Kidney epithelial cell (primary cell): Measurements from ENCODE around the gene AMOTL2. TPM values are rescaled to one million over a fixed set of nuclear protein-coding genes. Genes with fewer than 3 reads are reported as not detected.

Source experiments
- DNase-seq: peaks from one replicate; pipeline ENCODE4 v3.0.0-alpha.2; 2010; ENCODE audit warnings: low read depth
- H3K27me3 ChIP-seq: 2 replicates; pipeline ENCODE4 v1.6.0; 2011; ENCODE audit warnings: low read length; ENCODE audit not compliant: control insufficient read depth, insufficient read depth
- H3K36me3 ChIP-seq: 2 replicates; pipeline ENCODE4 v1.5.1; 2011; ENCODE audit warnings: low read length; ENCODE audit not compliant: control insufficient read depth, insufficient read depth
- H3K4me3 ChIP-seq: 2 replicates; pipeline ENCODE4 v1.5.1; 2011; ENCODE audit warnings: low read depth, mild to moderate bottlenecking, control low read depth, low read length
- CTCF ChIP-seq: IDR thresholded peaks from 2 replicates; pipeline ENCODE4 v1.5.1; 2011; ENCODE audit warnings: mild to moderate bottlenecking, moderate library complexity, low read length, control low read depth, inconsistent platforms; ENCODE audit not compliant: insufficient read depth, poor library complexity, severe bottlenecking
- total RNA-seq: library from RNA; depleted of rRNA; stranded (reverse); fragments of >200 nt; gene quantifications from 2 replicates; pipeline ENCODE4 v1.2.3, GENCODE V29; 2015

The AMOTL2 gene
- total RNA-seq, 1 donor from 2014 or later, result 191 TPM

DNA sequence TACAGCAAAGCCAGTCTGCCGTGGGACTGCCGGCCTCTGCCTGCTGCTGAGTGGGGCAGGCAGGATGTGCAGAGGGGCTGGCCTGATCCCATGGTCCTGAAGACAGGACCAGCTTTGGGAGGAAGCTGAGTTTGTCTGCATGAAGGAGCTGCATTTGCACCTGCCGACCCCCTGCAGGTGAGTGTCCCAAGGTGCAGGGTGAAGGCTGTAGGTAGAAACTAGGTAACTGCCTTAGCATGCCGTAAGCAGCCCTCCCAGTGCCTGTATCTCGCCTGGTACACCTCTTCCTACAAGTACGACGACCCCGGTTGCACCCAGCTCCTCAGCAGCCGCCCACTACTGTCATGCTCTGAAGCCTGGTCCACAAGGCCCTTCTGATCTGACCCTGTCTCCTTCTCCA is 34.9 kb downstream of the AMOTL2 start:
- Histone ChIP-seq H3K36me3 (no peaks in the 10 kb centered on the region), H3K4me3 (no peak overlapping the region), H3K27me3 (no peaks in the 10 kb centered on the region)
- TF ChIP-seq CTCF, result no peak
- no peak for DNase-seq

DNA sequence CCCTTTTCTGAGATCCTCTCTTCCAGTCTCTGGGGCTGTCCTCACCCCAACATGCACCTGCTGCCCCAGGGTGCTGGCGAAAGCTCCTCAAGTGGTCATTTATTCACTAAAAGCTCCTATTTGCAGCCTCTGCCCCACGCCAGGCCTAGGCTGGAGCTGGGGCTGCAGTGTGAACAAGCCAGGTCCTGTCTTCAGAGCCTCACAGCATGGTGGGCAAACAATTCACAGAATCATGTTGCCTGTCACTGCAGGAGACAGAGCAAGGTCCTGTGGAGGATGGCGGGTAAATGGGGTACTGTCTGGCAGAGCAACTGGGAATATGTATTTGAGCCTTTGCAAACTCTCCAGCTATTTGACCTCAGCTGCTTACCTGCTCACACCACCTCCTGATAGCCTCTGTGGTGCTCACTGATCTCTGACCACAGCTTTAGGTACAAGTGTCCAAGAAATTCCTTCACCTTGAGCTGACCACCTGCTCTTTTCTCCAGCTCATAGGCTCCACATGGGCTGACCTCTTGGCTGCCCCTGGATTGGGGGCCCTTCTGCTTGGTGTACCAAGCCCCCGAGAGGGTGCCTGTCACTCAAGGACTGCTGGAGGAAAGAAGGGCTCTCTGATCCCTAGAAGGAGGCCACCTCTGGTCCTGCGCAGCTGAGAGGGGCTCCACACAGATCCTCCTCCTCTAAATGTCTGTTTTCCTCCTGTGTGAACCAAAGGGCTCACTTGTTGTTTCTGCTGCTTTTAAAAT is 35.6 kb downstream of the AMOTL2 start:
- no peak for TF ChIP-seq CTCF
- Histone ChIP-seq H3K4me3 (no peak overlapping the region), H3K36me3 (no peaks in the 10 kb centered on the region), H3K27me3 (no peaks in the 10 kb centered on the region)
- no peak for DNase-seq

DNA sequence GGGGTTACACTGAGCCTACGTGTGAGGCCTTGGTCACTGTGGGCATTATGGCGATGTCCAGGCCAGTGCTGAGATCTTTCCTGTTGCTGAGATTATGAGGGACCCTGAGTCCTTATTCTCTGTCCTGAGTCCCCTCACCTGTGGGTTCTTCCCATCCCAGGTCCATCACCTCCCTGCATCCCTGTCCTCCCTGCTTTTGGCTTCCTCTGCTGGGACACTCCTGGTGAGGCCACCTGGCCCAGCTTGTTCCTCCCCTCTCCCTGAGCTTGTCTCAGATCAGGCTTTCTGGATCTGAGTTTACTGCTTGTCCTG is 36.1 kb downstream of the AMOTL2 start:
- H3K27me3 ChIP-seq, result no peaks in the 10 kb centered on the region
- no peak overlapping the region for H3K4me3 ChIP-seq
- no peak for TF ChIP-seq CTCF
- no peaks in the 10 kb centered on the region for H3K36me3 ChIP-seq
- no peak for DNase-seq

DNA sequence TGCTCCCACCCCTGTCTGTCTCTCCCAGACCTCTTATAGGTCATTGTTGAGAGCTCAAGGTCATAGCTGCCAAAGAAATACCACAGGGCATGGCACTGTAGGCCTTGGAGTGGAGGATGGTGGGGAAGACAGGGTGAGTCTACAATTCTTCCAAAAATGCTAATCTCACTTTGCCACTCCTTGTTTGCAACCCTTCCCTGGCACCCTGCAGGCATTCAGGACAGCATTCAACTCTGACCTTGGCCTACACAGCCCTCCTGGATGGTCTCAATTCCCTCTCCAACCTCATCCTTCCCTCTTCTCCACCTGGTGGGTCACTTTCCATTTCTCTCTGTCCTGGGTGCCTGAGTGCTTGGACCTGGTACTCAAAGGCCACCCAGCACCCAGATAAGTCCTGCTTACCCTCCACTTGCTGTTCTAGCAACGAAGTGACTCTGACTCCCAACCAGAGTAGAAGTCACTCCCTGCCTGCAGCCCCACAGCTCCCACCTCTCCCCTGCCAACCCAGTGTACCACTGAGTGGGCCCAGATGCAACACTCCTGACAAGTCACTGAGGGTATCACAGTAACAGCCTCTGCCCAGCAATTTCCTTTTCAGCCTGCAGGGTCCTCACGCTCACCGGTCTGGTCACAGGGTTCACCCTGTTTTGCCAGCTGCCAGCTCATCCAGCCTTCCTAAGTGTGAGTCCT is 36.6 kb downstream of the AMOTL2 start:
- DNase-seq, result no peak
- TF ChIP-seq CTCF, result no peak
- H3K36me3 ChIP-seq, result no peaks in the 10 kb centered on the region
- no peaks in the 10 kb centered on the region for H3K27me3 ChIP-seq
- H3K4me3 ChIP-seq, result no peak overlapping the region

GRCh38 chr3:134337071-134337482 is 37.2 kb downstream of the AMOTL2 start:
- no peak for DNase-seq
- Histone ChIP-seq H3K4me3 (no peak overlapping the region), H3K27me3 (no peaks in the 10 kb centered on the region), H3K36me3 (no peaks in the 10 kb centered on the region)
- no peak for TF ChIP-seq CTCF
